Muscle of leg (tissue), 11 donors: ENCODE measurements around the gene CAMKK2. TPM values are rescaled to one million over a fixed set of nuclear protein-coding genes. Genes with fewer than 3 reads are reported as not detected.
"Not testable (repeated sequence)": the region's sequence is repeated elsewhere in the genome, so short reads cannot be mapped to it uniquely, and the experiment has no call there.

ENCODE experiments used
- DNase-seq: peaks from one replicate; pipeline ENCODE4 v3.0.0; 2013
- H3K27ac ChIP-seq: one replicate; pipeline ENCODE4 v1.5.1; 2013; ENCODE audit warnings: mild to moderate bottlenecking, low read length, control low read depth
- H3K27me3 ChIP-seq: one replicate; pipeline ENCODE4 v1.6.1; 2013; ENCODE audit warnings: low read length; ENCODE audit not compliant: control insufficient read depth, insufficient read depth
- H3K36me3 ChIP-seq: one replicate; pipeline ENCODE4 v1.6.1; 2013; ENCODE audit warnings: low read length; ENCODE audit not compliant: control insufficient read depth, insufficient read depth
- H3K4me1 ChIP-seq: one replicate; pipeline ENCODE4 v1.6.1; 2013; ENCODE audit warnings: low read length; ENCODE audit not compliant: control insufficient read depth, insufficient read depth
- H3K4me3 ChIP-seq: one replicate; pipeline ENCODE4 v1.5.1; 2013; ENCODE audit warnings: low read length, control low read depth
- H3K9me3 ChIP-seq: replicated peaks from 2 replicates; pipeline ENCODE4 v1.6.1; 2013; ENCODE audit warnings: low read depth, low read length; ENCODE audit not compliant: control insufficient read depth
- WGBS: methylation state at CpG from one replicate; pipeline ENCODE4 v1.1.5; 2013; ENCODE audit warnings: missing lambda C conversion rate; ENCODE audit not compliant: insufficient coverage; 5-methylcytosine and 5-hydroxymethylcytosine counted together
- polyA plus RNA-seq, 8 donors: library from polyadenylated mRNA; unstranded; fragments of 120-200 nt; gene quantifications; one replicate each; pipeline versions ENCODE4 v1.2.1 to v1.2.3, GENCODE V29; 2013; ENCODE audit warnings: inconsistent platforms in 1 of 8, low replicate concordance in 1 of 8; ENCODE audit not compliant: insufficient read length in 8 of 8, insufficient read depth in 1 of 8
- total RNA-seq: library from RNA; stranded (reverse); fragments of 120-200 nt; gene quantifications from one replicate; pipeline ENCODE4 v1.2.4, GENCODE V29; 2013

CAMKK2 gene
- total and polyA plus RNA-seq, 9 donors = 12.1 to 29.5 (median 23.2) TPM

DNA sequence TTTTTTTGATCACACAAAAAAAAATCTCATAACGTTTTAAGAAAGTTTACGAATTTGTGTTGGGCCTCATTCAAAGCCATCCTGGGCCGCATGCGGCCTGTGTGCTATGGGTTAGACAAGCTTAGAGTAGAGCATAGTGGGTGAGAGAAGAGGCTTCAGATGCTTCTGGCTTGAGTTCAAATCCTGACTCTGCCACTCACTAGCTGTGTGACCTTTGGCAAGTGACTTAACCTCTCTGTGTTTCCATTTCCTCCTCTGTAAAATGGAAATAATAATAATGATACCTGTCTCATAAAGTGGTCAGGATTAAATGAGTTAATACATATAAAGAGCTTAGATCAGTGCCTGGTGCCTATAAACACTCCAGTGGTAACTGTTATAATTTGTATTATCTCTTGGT is 80.4 kb downstream of the CAMKK2 start:
- H3K27ac ChIP-seq = no peak overlapping the region
- H3K27me3 ChIP-seq = no peaks in the 10 kb centered on the region
- no peaks in the 10 kb centered on the region for H3K9me3 ChIP-seq
- peaks cover 3% of the 10 kb centered on the region for H3K4me1 ChIP-seq
- no peak overlapping the region for H3K4me3 ChIP-seq
- no CpG with 5 or more reads among the region's 4 CpGs for WGBS
- peaks cover 12% of the 10 kb centered on the region for H3K36me3 ChIP-seq
- no peak for DNase-seq

GRCh38 chr12:121214855-121215745 is 81.4 kb downstream of the CAMKK2 start:
- Histone ChIP-seq H3K4me1 (peaks cover 10% of the 10 kb centered on the region), H3K36me3 (peaks cover 12% of the 10 kb centered on the region), H3K4me3 (no peak overlapping the region), H3K27ac (peak overlapping the region; percentile 47), H3K9me3 (no peaks in the 10 kb centered on the region), H3K27me3 (no peaks in the 10 kb centered on the region)
- DNase-seq = peak; percentile 78
- 93% methylated on average over 6 of the region's 14 CpGs for WGBS

DNA sequence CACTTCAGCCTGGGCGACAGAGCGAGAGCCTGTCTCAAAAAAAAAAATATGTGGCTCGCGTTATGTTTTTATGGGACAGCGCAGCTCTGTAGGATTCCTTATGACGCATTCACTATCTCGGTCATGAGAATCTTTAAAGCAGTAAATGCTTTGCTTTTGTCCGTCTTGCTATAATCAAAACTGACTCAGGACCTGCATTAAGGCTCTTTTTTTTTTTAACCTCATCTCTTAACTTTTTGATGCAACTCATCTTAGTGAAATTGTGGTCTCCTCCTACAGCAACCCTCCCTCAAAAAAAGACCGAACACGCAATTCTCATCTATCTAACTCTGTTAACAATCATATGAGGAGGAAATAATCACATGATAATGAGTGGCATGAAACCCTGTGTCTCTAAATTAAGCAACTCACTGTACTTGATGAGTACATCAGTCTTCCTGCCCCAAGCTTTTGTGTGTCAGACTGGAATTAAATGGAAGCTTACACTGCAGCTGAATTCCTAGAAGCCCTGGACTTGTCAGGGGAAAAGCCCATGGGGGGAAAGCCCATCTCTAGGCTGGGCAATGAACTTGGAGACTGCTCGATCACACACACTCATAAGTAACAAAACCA is 82.2 kb downstream of the CAMKK2 start:
- Histone ChIP-seq H3K4me3 (no peak overlapping the region), H3K27me3 (no peaks in the 10 kb centered on the region), H3K27ac (peak overlapping the region; percentile 42), H3K4me1 (peaks cover 12% of the 10 kb centered on the region), H3K9me3 (no peaks in the 10 kb centered on the region), H3K36me3 (peaks cover 12% of the 10 kb centered on the region)
- DNase-seq = no peak
- WGBS = 97% methylated on average over 4 of the region's 11 CpGs

DNA sequence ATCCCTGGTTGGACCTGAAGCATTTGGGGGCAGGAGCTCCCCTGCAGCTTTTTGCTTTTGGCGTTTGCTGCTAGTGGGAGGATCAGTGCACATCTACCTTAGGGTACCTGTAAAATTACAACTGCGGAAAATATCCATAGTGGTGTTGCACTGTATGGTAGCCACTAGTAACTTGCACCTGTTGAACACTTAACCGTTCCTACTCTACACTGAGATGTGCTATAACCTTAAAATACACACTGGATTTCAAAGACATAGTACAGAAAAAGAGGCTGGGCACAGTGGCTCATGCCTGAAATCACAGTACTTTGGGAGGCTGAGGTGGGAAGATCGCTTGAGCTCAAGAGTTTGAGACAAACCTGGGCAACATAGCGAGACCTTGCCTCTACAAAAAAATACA is 83.6 kb downstream of the CAMKK2 start:
- no peaks in the 10 kb centered on the region for H3K27me3 ChIP-seq
- no peak overlapping the region for H3K4me3 ChIP-seq
- WGBS = no CpG with 5 or more reads among the region's 5 CpGs
- no peak for DNase-seq
- H3K27ac ChIP-seq = no peak overlapping the region
- no peaks in the 10 kb centered on the region for H3K9me3 ChIP-seq
- peaks cover 11% of the 10 kb centered on the region for H3K36me3 ChIP-seq
- H3K4me1 ChIP-seq = peaks cover 15% of the 10 kb centered on the region

GRCh38 chr12:121209624-121210572 is 86.6 kb downstream of the CAMKK2 start, which contains the start of gene P2RX4:
Gene P2RX4 (plus strand): TSS chr12:121210129. CDS start chr12:121210165, 36 bp downstream.
- Histone ChIP-seq H3K27me3 (no peaks in the 10 kb centered on the region), H3K36me3 (peaks cover 2% of the 10 kb centered on the region), H3K4me3 (peak within 1 kb of the TSS; percentile 63), H3K9me3 (no peaks in the 10 kb centered on the region), H3K4me1 (peaks cover 15% of the 10 kb centered on the region), H3K27ac (peak within 1 kb of the TSS; percentile 79)
- DNase-seq = peak; percentile 92
- under 1% methylated on average over 75 of the region's 97 CpGs for WGBS

DNA sequence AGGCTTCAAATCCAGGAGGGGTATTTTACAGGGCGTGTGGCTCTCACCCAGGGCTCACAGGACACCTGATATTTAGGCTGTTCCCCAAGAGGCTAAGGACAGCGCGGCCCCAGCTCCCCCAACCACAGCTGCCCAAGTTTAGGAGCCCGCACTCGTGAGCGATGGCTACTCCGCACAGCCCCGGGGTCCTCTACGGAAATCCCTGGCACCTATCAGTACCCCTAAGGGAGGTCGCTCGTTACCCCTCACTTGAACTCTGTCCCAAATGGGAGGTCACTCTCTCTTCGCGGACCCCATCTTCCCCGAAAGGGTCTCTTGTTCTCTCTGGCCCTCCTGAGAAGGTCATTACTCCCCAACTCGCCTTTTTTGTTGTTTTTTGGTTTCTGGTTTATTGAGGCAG is 87.3 kb downstream of the CAMKK2 start:
- H3K27ac ChIP-seq = no peak overlapping the region
- 90% methylated on average over 8 of the region's 15 CpGs for WGBS
- H3K4me3 ChIP-seq = peak overlapping the region; percentile 63
- DNase-seq = peak; percentile 15
- H3K27me3 ChIP-seq = no peaks in the 10 kb centered on the region
- peaks cover 2% of the 10 kb centered on the region for H3K36me3 ChIP-seq
- no peaks in the 10 kb centered on the region for H3K9me3 ChIP-seq
- H3K4me1 ChIP-seq = peaks cover 15% of the 10 kb centered on the region

- peaks cover 15% of the 10 kb centered on the region for H3K4me1 ChIP-seq
- H3K9me3 ChIP-seq, H3K4me3 ChIP-seq, H3K27ac ChIP-seq, DNase-seq, H3K36me3 ChIP-seq, H3K27me3 ChIP-seq: not testable (repeated sequence)
- 93% methylated on average over 3 of the region's 10 CpGs for WGBS
Observed at GRCh38 chr12:121208571-121208970, 87.9 kb downstream of the CAMKK2 start.

GRCh38 chr12:121205491-121205890 is 91.0 kb downstream of the CAMKK2 start:
- WGBS = 85% methylated on average over 3 of the region's 7 CpGs
- no peak overlapping the region for H3K27ac ChIP-seq

DNA sequence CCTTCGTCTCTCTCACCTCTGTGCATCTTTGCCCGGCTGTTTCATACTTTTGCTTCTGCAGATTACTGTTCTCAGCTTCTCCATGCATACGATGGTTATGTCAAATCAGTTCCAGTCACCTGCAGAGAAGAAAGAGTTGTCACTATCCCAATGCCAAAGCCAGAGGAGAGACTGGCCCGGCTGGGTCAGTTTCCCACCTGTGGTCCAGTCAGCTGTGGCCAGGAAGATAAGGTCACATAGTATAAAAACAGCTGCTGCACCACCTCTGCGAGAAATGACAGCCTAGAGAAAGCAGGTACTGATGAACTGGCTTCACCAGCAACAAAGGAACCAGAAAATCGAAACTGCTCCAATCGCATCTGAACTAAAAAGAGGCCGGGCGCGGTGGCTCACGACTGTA is 93.0 kb downstream of the CAMKK2 start:
- H3K9me3 ChIP-seq = no peaks in the 10 kb centered on the region
- no peaks in the 10 kb centered on the region for H3K4me1 ChIP-seq
- H3K27me3 ChIP-seq = no peaks in the 10 kb centered on the region
- no peak overlapping the region for H3K27ac ChIP-seq
- no peak overlapping the region for H3K4me3 ChIP-seq
- no peak for DNase-seq
- 71% methylated on average over 8 of the region's 11 CpGs for WGBS
- H3K36me3 ChIP-seq = no peaks in the 10 kb centered on the region

More at GRCh38 chr12:121205491-121205890, 91.0 kb downstream of the CAMKK2 start:
- Histone ChIP-seq H3K9me3 (no peaks in the 10 kb centered on the region), H3K27me3 (no peaks in the 10 kb centered on the region), H3K4me1 (peaks cover 7% of the 10 kb centered on the region), H3K36me3 (no peaks in the 10 kb centered on the region), H3K4me3 (no peak overlapping the region)
- no peak for DNase-seq
